H1 (cell line): Measurements from ENCODE around the gene TRAF5. TPM values are rescaled to one million over a fixed set of nuclear protein-coding genes. Genes with fewer than 3 reads are reported as not detected.

Experiments
- CTCF ChIA-PET: fragments of 300-600 bp; sonication (Branson Sonifier 250); formaldehyde crosslinking; loops from one replicate; lab custom pipeline; 2021; ENCODE audit not compliant: partially characterized antibody; lab: Charles Lee
- POLR2A ChIA-PET: fragments of 300-600 bp; sonication (Branson Sonifier 250); formaldehyde crosslinking; loops from one replicate; lab custom pipeline; 2021; ENCODE audit warnings: inconsistent platforms; ENCODE audit not compliant: partially characterized antibody; lab: Charles Lee
- DNase-seq, 2 experiments: peaks; one replicate each; pipeline versions ENCODE4 v3.0.0 to v3.0.0-alpha.2; 2010 to 2022; ENCODE audit warnings: low spot score in 2 of 2, low read depth in 1 of 2, mixed read lengths in 1 of 2
- FAIRE-seq: peaks from 2 replicates; lab custom pipeline; 2011; peaks lifted over from hg19 to GRCh38; lab: Jason Lieb, UNC
- H2AFZ ChIP-seq: 2 replicates; pipeline ENCODE4 v1.8.1; 2012; ENCODE audit warnings: low read length, inconsistent platforms
- H2AK5ac ChIP-seq: 2 replicates; pipeline ENCODE4 v1.6.1; 2013; ENCODE audit warnings: low read depth, low read length
- H2BK120ac ChIP-seq: replicated peaks from 2 replicates; pipeline ENCODE3; 2013; ENCODE audit warnings: low read depth, low read length, inconsistent platforms
- H2BK12ac ChIP-seq: 2 replicates; pipeline ENCODE4 v1.6.1; 2013; ENCODE audit warnings: low read depth, low read length
- H2BK15ac ChIP-seq: 2 replicates; pipeline ENCODE4 v1.6.1; 2013; ENCODE audit warnings: low read length
- H2BK20ac ChIP-seq: 2 replicates; pipeline ENCODE4 v1.6.1; 2013; ENCODE audit warnings: low read length
- H2BK5ac ChIP-seq: 2 replicates; pipeline ENCODE4 v1.6.1; 2013; ENCODE audit warnings: low read depth, low read length
- H3K14ac ChIP-seq: 2 replicates; pipeline ENCODE4 v1.6.1; 2013; ENCODE audit warnings: inconsistent platforms; ENCODE audit not compliant: insufficient read length
- H3K18ac ChIP-seq: 2 replicates; pipeline ENCODE4 v1.6.1; 2013; ENCODE audit warnings: low read length; ENCODE audit errors: extremely low read depth
- H3K23ac ChIP-seq: 2 replicates; pipeline ENCODE4 v1.6.1; 2013; ENCODE audit warnings: inconsistent platforms; ENCODE audit not compliant: insufficient read length
- H3K23me2 ChIP-seq: 2 replicates; pipeline ENCODE4 v1.6.1; 2013; ENCODE audit warnings: low read depth, low read length
- H3K27ac ChIP-seq: 2 replicates; pipeline ENCODE4 v1.6.1; 2011; ENCODE audit warnings: low read depth, low read length, inconsistent platforms
- H3K27me3 ChIP-seq, 4 experiments: replicated peaks in 1 of 4; 1 replicate in 1 of 4; 2 replicates in 3 of 4; pipeline versions ENCODE4 v1.6.1 to v1.8.1; 2011 to 2013; ENCODE audit warnings: low read length in 3 of 4, mild to moderate bottlenecking in 3 of 4, inconsistent platforms in 2 of 4, mixed read lengths in 2 of 4, moderate library complexity in 1 of 4; ENCODE audit not compliant: control insufficient read depth in 3 of 4, insufficient read depth in 3 of 4; ENCODE audit errors: extremely low read depth in 1 of 4
- H3K36me3 ChIP-seq, 4 experiments: 2 replicates each; pipeline versions ENCODE4 v1.6.1 to v1.8.1; 2011 to 2013; ENCODE audit warnings: mild to moderate bottlenecking in 4 of 4, low read length in 3 of 4, moderate library complexity in 2 of 4, control low read depth in 1 of 4, inconsistent platforms in 1 of 4; ENCODE audit not compliant: insufficient read depth in 4 of 4, control insufficient read depth in 2 of 4
- H3K4ac ChIP-seq: replicated peaks from 2 replicates; pipeline ENCODE3; 2013; ENCODE audit warnings: low read length, low read depth, mixed read lengths, inconsistent platforms; ENCODE audit not compliant: insufficient read length
- H3K4me1 ChIP-seq, 4 experiments: replicated peaks in 1 of 4; 1 replicate in 1 of 4; 2 replicates in 3 of 4; pipeline versions ENCODE4 v1.6.1 to v1.8.1; 2011 to 2013; ENCODE audit warnings: low read length in 3 of 4, inconsistent platforms in 2 of 4, mixed read lengths in 1 of 4; ENCODE audit not compliant: insufficient read depth in 4 of 4, control insufficient read depth in 3 of 4
- H3K4me2 ChIP-seq, 2 experiments: 2 replicates each; pipeline versions ENCODE4 v1.6.1 to v1.8.1; 2011 to 2013; ENCODE audit warnings: low read depth in 2 of 2, low read length in 2 of 2, control low read depth in 1 of 2, inconsistent platforms in 1 of 2, mild to moderate bottlenecking in 1 of 2; ENCODE audit not compliant: insufficient read depth in 1 of 2
- H3K4me3 ChIP-seq, 4 experiments: fragments of 200-600, 300-600 bp in 1 of 4; sonication (generic), shearing (Covaris generic), sonication (Bioruptor Twin) in 1 of 4; 2 replicates each; pipeline versions ENCODE4 v1.5.1 to v1.8.1; 2011 to 2016; ENCODE audit warnings: low read length in 4 of 4, low read depth in 3 of 4, control low read depth in 2 of 4, inconsistent platforms in 2 of 4, mild to moderate bottlenecking in 2 of 4, mixed read lengths in 1 of 4, moderate library complexity in 1 of 4; ENCODE audit not compliant: insufficient read depth in 2 of 4; ENCODE audit errors: extremely low read depth in 1 of 4
- H3K56ac ChIP-seq: replicated peaks from 2 replicates; pipeline ENCODE3; 2013; ENCODE audit warnings: low read depth, mild to moderate bottlenecking, mixed read lengths, low read length, inconsistent platforms; ENCODE audit not compliant: insufficient read length
- H3K79me1 ChIP-seq: 2 replicates; pipeline ENCODE4 v1.6.1; 2013; ENCODE audit warnings: low read depth, low read length, control low read depth
- H3K79me2 ChIP-seq, 2 experiments: 2 replicates each; pipeline versions ENCODE4 v1.6.1 to v1.8.1; 2012 to 2013; ENCODE audit warnings: low read length in 2 of 2, mild to moderate bottlenecking in 2 of 2, inconsistent platforms in 1 of 2; ENCODE audit not compliant: insufficient read depth in 2 of 2, control insufficient read depth in 1 of 2
- H3K9ac ChIP-seq, 4 experiments: replicated peaks in 1 of 4; 1 replicate in 1 of 4; 2 replicates in 3 of 4; pipeline versions ENCODE4 v1.6.1 to v1.8.1; 2011 to 2013; ENCODE audit warnings: low read depth in 3 of 4, low read length in 3 of 4, control low read depth in 2 of 4, mild to moderate bottlenecking in 2 of 4, moderate library complexity in 2 of 4, inconsistent platforms in 1 of 4; ENCODE audit errors: extremely low read depth in 1 of 4
- H3K9me3 ChIP-seq, 2 experiments: 2 replicates each; pipeline versions ENCODE4 v1.6.1 to v1.8.1; 2012 to 2013; ENCODE audit warnings: mild to moderate bottlenecking in 2 of 2, moderate library complexity in 2 of 2, control low read depth in 1 of 2, inconsistent platforms in 1 of 2, low read depth in 1 of 2, low read length in 1 of 2, mixed read lengths in 1 of 2; ENCODE audit not compliant: insufficient read depth in 2 of 2
- H4K20me1 ChIP-seq, 2 experiments: replicated peaks in 1 of 2; 2 replicates each; pipeline versions ENCODE3 to v1.8.1; 2011 to 2013; ENCODE audit warnings: inconsistent platforms in 2 of 2, low read length in 2 of 2, mild to moderate bottlenecking in 1 of 2; ENCODE audit not compliant: insufficient read depth in 2 of 2, control insufficient read depth in 1 of 2
- H4K5ac ChIP-seq: 2 replicates; pipeline ENCODE4 v1.6.1; 2013; ENCODE audit warnings: low read length, low read depth, mixed read lengths, inconsistent platforms; ENCODE audit not compliant: insufficient read length
- H4K8ac ChIP-seq: 2 replicates; pipeline ENCODE4 v1.8.0; 2013; ENCODE audit warnings: mild to moderate bottlenecking, moderate library complexity, low read length, inconsistent platforms; ENCODE audit not compliant: insufficient read depth; ENCODE audit errors: extremely low read depth
- H4K91ac ChIP-seq: replicated peaks from 2 replicates; pipeline ENCODE3; 2013; ENCODE audit warnings: low read length, mixed read lengths, inconsistent platforms; ENCODE audit not compliant: insufficient read length
- CTBP2 ChIP-seq: IDR thresholded peaks from 2 replicates; pipeline ENCODE4 v1.7.0; 2011; ENCODE audit warnings: borderline replicate concordance, mild to moderate bottlenecking, moderate library complexity, mixed read lengths, low read length; ENCODE audit not compliant: insufficient read depth, insufficient read length
- CTCF ChIP-seq, 3 experiments: IDR thresholded peaks; 1 replicate in 2 of 3; 2 replicates in 1 of 3; pipeline versions ENCODE4 v1.5.1 to v1.6.1; 2011; ENCODE audit warnings: low read length in 3 of 3, mild to moderate bottlenecking in 3 of 3, inconsistent platforms in 2 of 3, low read depth in 1 of 3, moderate library complexity in 1 of 3; ENCODE audit not compliant: insufficient read depth in 1 of 3; ENCODE audit errors: control extremely low read depth in 1 of 3
- EZH2 ChIP-seq: fragments of 200-600 bp; sonication (generic); IDR thresholded peaks from 2 replicates; pipeline ENCODE4 v1.7.1; 2012; ENCODE audit warnings: low read depth, mild to moderate bottlenecking, moderate library complexity, low read length, inconsistent platforms; ENCODE audit not compliant: severe bottlenecking
- TBP ChIP-seq: IDR thresholded peaks from 2 replicates; pipeline ENCODE4 v1.6.1; 2011; ENCODE audit warnings: low read depth, low read length, improper control_type of control experiment
- polyA plus RNA-seq, 7 experiments: library from polyadenylated mRNA; depleted of rRNA in 3 of 7; stranded (reverse) in 5 of 7; unstranded in 2 of 7; fragments of >200 nt in 5 of 7; fragments of 200-250 nt in 2 of 7; gene quantifications; 1 replicate in 5 of 7; 2 replicates in 1 of 7; 4 replicates in 1 of 7; pipeline versions ENCODE4 v1.2.1 to v1.2.3, GENCODE V29; 2011 to 2013; ENCODE audit warnings: missing spikeins in 2 of 7, mixed read lengths in 2 of 7
- total RNA-seq: library from RNA; stranded (reverse); fragmentation: NEBNext Ultra II Directional; extraction: Animal tissue kit (Norgen Biotek cat#: 25700); gene quantifications from 2 replicates; pipeline ENCODE4 v1.2.1, GENCODE V29; 2021

TRAF5 gene
- total and polyA plus RNA-seq, 2 of the 8 experiments (the other 6 are each of a cell fraction or from before 2014, with no cell fraction given): 13.0 to 17.1 TPM

- TF ChIP-seq TBP (no peak), CTCF (IDR thresholded peaks at IDR 0.05; ENCODE audit: control extremely low read depth in 1 of 3, insufficient read depth in 1 of 3, low read depth in 1 of 3, low read length in 3 of 3) (no peak), CTBP2 (no peak), EZH2 (no peak)
- Histone ChIP-seq H2BK5ac (no peak overlapping the region), H3K79me2 (peaks cover 0 to 22% of the 10 kb centered on the region in 2 experiments; a peak in 2 of 4 replicates), H3K79me1 (peaks cover 3% of the 10 kb centered on the region), H3K4me2 (no peak overlapping the region), H2BK15ac (no peak overlapping the region), H3K23ac (no peak overlapping the region), H4K5ac (no peak overlapping the region), H2BK20ac (no peak overlapping the region), H3K9me3 (no peaks in the 10 kb centered on the region), H3K23me2 (no peaks in the 10 kb centered on the region), H3K27me3 (no peaks in the 10 kb centered on the region), H4K8ac (no peak overlapping the region), H3K4me1 (peaks cover 4 to 6% (median 5%) of the 10 kb centered on the region in 4 experiments; a peak in 6 of 7 replicates), H3K36me3 (no peaks in the 10 kb centered on the region; a peak in 2 of 8 replicates), H2AK5ac (no peak overlapping the region), H2BK120ac (no peak overlapping the region), H2AFZ (no peak overlapping the region), H4K91ac (no peak overlapping the region), H3K4me3 (no peak overlapping the region), H4K20me1 (peaks cover 0 to 2% of the 10 kb centered on the region in 2 experiments), H2BK12ac (no peak overlapping the region), H3K27ac (no peak overlapping the region), H3K4ac (no peak overlapping the region), H3K9ac (no peak overlapping the region), H3K56ac (no peak overlapping the region), H3K14ac (no peak overlapping the region), H3K18ac (no peak overlapping the region)
- CTCF ChIA-PET: interaction anchor here (3.7 kb wide), 1 partner anchor 25 kb away, joined by 15 read pairs; no protein-coding TSS in a partner anchor
- DNase-seq: no peak
- no peak for FAIRE-seq
- POLR2A ChIA-PET: no interaction called here
These were observed 21.9 kb downstream of the TRAF5 start for GRCh38 chr1:211348547-211348946.
